Type B pancreatic cell (in vitro differentiated cells): Measurements from ENCODE around the gene TRAF3IP1. TPM values are rescaled to one million over a fixed set of nuclear protein-coding genes. Genes with fewer than 3 reads are reported as not detected.
A peak's percentile ranks its signal among the peaks of the same experiment; 100 is the strongest.

Experiments
- DNase-seq: peaks from one replicate; pipeline ENCODE4 v3.0.0; 2021; ENCODE audit warnings: mixed read lengths; ENCODE audit not compliant: unreplicated experiment; ENCODE audit errors: extremely low spot score
- H3K27ac Mint-ChIP-seq: 2 replicates; pipeline ENCODE4 v1.8.0; 2021; ENCODE audit warnings: mild to moderate bottlenecking, mixed read lengths
- H3K27me3 Mint-ChIP-seq: 2 replicates; pipeline ENCODE4 v1.8.0; 2021; ENCODE audit warnings: mixed read lengths
- H3K36me3 Mint-ChIP-seq: 2 replicates; pipeline ENCODE4 v1.8.0; 2021; ENCODE audit warnings: mixed read lengths
- H3K4me1 Mint-ChIP-seq: one replicate; pipeline ENCODE4 v1.8.0; 2021; ENCODE audit warnings: mixed read lengths; ENCODE audit not compliant: unreplicated experiment
- H3K4me3 Mint-ChIP-seq: 2 replicates; pipeline ENCODE4 v1.8.0; 2021; ENCODE audit warnings: mild to moderate bottlenecking, mixed read lengths
- H3K9me3 Mint-ChIP-seq: 2 replicates; pipeline ENCODE4 v1.8.0; 2021; ENCODE audit warnings: mixed read lengths
- total RNA-seq: library from RNA; stranded (reverse); gene quantifications from 2 replicates; pipeline ENCODE4 v1.2.1, GENCODE V29; 2021; ENCODE audit warnings: low replicate concordance
- TF ChIP-seq, protein P1 (sequence below): fragments of 200-600 bp; sonication (generic); conservative IDR thresholded peaks from 2 replicates; pipeline ENCODE4 v1.5.0; 2021; ENCODE audit warnings: antibody characterized with exemption, mild to moderate bottlenecking

The TRAF3IP1 gene
- total RNA-seq, 1 donor from 2014 or later, result 20.9 TPM

GRCh38 chr2:238418999-238419546 is 98.8 kb downstream of the TRAF3IP1 start:
- no peaks in the 10 kb centered on the region for H3K27me3 Mint-ChIP-seq
- H3K36me3 Mint-ChIP-seq, result no peaks in the 10 kb centered on the region
- peaks cover 4% of the 10 kb centered on the region for H3K9me3 Mint-ChIP-seq
- no peak overlapping the region for H3K4me3 Mint-ChIP-seq
- TF ChIP-seq, protein P1, sequence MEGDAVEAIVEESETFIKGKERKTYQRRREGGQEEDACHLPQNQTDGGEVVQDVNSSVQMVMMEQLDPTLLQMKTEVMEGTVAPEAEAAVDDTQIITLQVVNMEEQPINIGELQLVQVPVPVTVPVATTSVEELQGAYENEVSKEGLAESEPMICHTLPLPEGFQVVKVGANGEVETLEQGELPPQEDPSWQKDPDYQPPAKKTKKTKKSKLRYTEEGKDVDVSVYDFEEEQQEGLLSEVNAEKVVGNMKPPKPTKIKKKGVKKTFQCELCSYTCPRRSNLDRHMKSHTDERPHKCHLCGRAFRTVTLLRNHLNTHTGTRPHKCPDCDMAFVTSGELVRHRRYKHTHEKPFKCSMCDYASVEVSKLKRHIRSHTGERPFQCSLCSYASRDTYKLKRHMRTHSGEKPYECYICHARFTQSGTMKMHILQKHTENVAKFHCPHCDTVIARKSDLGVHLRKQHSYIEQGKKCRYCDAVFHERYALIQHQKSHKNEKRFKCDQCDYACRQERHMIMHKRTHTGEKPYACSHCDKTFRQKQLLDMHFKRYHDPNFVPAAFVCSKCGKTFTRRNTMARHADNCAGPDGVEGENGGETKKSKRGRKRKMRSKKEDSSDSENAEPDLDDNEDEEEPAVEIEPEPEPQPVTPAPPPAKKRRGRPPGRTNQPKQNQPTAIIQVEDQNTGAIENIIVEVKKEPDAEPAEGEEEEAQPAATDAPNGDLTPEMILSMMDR, result no peak
- H3K4me1 Mint-ChIP-seq, result peaks cover 31% of the 10 kb centered on the region
- no peak for DNase-seq
- H3K27ac Mint-ChIP-seq, result no peak overlapping the region

- Mint-ChIP-seq H3K4me1 (peaks cover 38% of the 10 kb centered on the region), H3K27ac (peak overlapping the region; percentile 23), H3K4me3 (peak overlapping the region; percentile 30), H3K9me3 (peaks cover 4% of the 10 kb centered on the region), H3K36me3 (no peaks in the 10 kb centered on the region), H3K27me3 (no peaks in the 10 kb centered on the region)
- no peak for DNase-seq
- TF ChIP-seq, protein P1, result no peak
Observed at GRCh38 chr2:238420442-238420841, 100.1 kb downstream of the TRAF3IP1 start.

DNA sequence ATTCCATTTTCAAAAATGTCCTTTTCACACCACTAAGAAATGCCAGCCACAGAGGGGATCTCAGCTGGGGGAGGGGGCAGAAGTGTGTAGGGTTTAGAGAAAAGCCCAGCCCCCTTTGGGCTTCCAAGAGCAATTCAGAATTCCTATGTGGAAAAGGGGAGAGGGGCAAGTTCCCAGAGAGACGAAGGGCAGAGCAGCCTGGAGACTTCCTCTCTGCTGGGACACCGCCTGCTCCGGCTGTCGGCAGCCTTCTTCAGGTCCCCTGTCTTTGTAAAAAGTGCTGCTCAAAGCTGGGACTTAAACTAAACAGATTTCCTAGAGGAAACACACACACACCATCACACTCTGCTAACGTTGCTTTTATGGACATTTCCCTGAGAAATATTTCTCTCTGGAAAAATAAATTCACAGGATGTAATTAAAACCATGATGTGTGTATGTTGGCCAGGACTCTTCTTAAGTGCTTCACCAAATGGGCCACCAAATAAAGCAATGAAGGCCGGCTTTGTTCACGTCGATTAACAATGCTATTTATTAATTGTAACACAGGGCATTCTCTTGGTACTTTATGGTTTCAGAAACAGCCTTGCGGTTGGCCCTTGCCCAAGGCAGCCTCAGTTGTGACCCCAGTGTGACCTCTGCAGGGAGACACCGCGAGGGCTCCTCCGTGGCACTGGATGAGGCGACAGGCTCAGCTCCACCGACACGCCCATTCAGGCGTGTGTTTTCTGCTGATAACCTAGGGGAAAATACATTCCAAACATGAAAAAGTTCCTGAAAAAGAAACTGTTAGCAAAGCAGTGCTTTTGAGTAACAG is 100.8 kb downstream of the TRAF3IP1 start:
- DNase-seq, result no peak
- Mint-ChIP-seq H3K9me3 (peaks cover 4% of the 10 kb centered on the region), H3K27me3 (peaks cover under 1% of the 10 kb centered on the region), H3K4me1 (peaks cover 40% of the 10 kb centered on the region), H3K36me3 (no peaks in the 10 kb centered on the region), H3K4me3 (no peak overlapping the region), H3K27ac (peak overlapping the region; percentile 23)
- TF ChIP-seq, protein P1, result no peak

- no peak overlapping the region for H3K4me3 Mint-ChIP-seq
- TF ChIP-seq, protein P1, result no peak
- no peak for DNase-seq
- H3K27me3 Mint-ChIP-seq, result peaks cover 3% of the 10 kb centered on the region
- no peaks in the 10 kb centered on the region for H3K9me3 Mint-ChIP-seq
- H3K36me3 Mint-ChIP-seq, result no peaks in the 10 kb centered on the region
- H3K27ac Mint-ChIP-seq, result peak overlapping the region; percentile 18
- H3K4me1 Mint-ChIP-seq, result peaks cover 40% of the 10 kb centered on the region
Observed at GRCh38 chr2:238421695-238422035, 101.3 kb downstream of the TRAF3IP1 start.

DNA sequence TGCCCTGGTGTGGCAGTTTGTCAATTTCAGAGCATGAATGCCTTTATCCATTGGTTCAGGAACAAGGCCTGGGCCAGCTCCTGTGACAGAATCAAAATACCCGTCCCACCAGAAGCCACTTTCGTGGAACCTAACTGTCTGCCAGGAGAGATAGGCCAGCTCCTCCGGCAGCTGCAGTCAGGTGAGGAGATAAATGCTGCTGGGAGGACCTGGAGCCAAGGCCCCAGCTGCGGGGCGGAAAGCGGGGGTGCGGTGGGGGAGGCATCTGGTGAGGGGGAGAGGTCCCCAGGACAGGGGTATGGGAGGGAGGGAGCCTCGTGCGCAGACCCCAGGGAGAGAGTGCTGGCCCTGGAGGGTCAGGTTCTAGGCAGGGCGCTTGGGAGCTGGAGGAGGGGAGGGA is 102.0 kb downstream of the TRAF3IP1 start:
- Mint-ChIP-seq H3K27ac (peak overlapping the region; percentile 18), H3K4me3 (no peak overlapping the region), H3K36me3 (no peaks in the 10 kb centered on the region), H3K27me3 (peaks cover 3% of the 10 kb centered on the region), H3K9me3 (no peaks in the 10 kb centered on the region), H3K4me1 (peaks cover 40% of the 10 kb centered on the region)
- no peak for DNase-seq
- TF ChIP-seq, protein P1, result no peak
